GM19397 (cell line): ENCODE data around the gene SIRT2.
A peak's percentile ranks its signal among the peaks of the same experiment; 100 is the strongest.
"Not testable (repeated sequence)": the region's sequence is repeated elsewhere in the genome, so short reads cannot be mapped to it uniquely, and the experiment has no call there.

ENCODE experiments used
- ATAC-seq: cut with Tn5 transposase; IDR thresholded peaks from one replicate; pipeline ENCODE4 v1.9.1; 2021; ENCODE audit warnings: mild to moderate bottlenecking, moderate library complexity; ENCODE audit not compliant: unreplicated experiment

SIRT2 gene

GRCh38 chr19:38869160-38869835, 30.1 kb downstream of the SIRT2 start:
- ATAC-seq: no peak

GRCh38 chr19:38868551-38868950, 30.9 kb downstream of the SIRT2 start:
- ATAC-seq: no peak

GRCh38 chr19:38867171-38867780, 32.1 kb downstream of the SIRT2 start:
- no peak for ATAC-seq

GRCh38 chr19:38862321-38863059, 36.9 kb downstream of the SIRT2 start:
- no peak for ATAC-seq

- ATAC-seq: no peak
These were observed 38.0 kb downstream of the SIRT2 start for GRCh38 chr19:38861368-38861767.

- not testable (repeated sequence) for ATAC-seq
These were observed 39.7 kb downstream of the SIRT2 start for GRCh38 chr19:38859631-38860204.

GRCh38 chr19:38856813-38857212, 42.6 kb downstream of the SIRT2 start:
- no peak for ATAC-seq

- ATAC-seq: not testable (repeated sequence)
These were observed 43.7 kb downstream of the SIRT2 start for GRCh38 chr19:38855751-38856150.

- ATAC-seq: not testable (repeated sequence)
These were observed 44.5 kb downstream of the SIRT2 start for GRCh38 chr19:38854961-38855360.

- ATAC-seq: no peak
These were observed 46.2 kb downstream of the SIRT2 start for GRCh38 chr19:38853214-38853613.

- ATAC-seq: no peak
These were observed 47.0 kb downstream of the SIRT2 start for GRCh38 chr19:38852231-38853044.

- ATAC-seq: peak; percentile 24
These were observed 47.7 kb downstream of the SIRT2 start for GRCh38 chr19:38851622-38852230.

GRCh38 chr19:38850976-38851621, 48.3 kb downstream of the SIRT2 start:
- ATAC-seq: no peak

- peak; percentile 59 for ATAC-seq
These were observed 48.9 kb downstream of the SIRT2 start for GRCh38 chr19:38850436-38850975.

- ATAC-seq: peak; percentile 47
These were observed 49.5 kb downstream of the SIRT2 start, which contains the start of gene HNRNPL for GRCh38 chr19:38849860-38850435. TSS of gene HNRNPL (minus strand) at chr19:38849986. CDS start at chr19:38849966, 20 bp downstream.

- ATAC-seq: peak; percentile 30
These were observed 50.1 kb downstream of the SIRT2 start for GRCh38 chr19:38849147-38849859.

GRCh38 chr19:38848299-38849146, 50.9 kb downstream of the SIRT2 start:
- no peak for ATAC-seq

- ATAC-seq: no peak
These were observed 53.3 kb downstream of the SIRT2 start for GRCh38 chr19:38846097-38846496.
